ENCODE results near the gene B3GAT2.

B3GAT2 gene

GRCh38 chr6:70903665-70904452 lies 53.0 kb downstream of the B3GAT2 start:
- no peak for DNase-seq (ENCODE audit: low read depth)
- no peak for TF ChIP-seq CTCF (conservative IDR thresholded peaks at IDR 0.05; ENCODE audit: low read length)

GRCh38 chr6:70901324-70901723 lies 55.5 kb downstream of the B3GAT2 start:
- DNase-seq (ENCODE audit: low read depth): no peak
- no peak overlapping the region for H3K4me3 ChIP-seq (ENCODE audit: low read length)
- TF ChIP-seq CTCF (conservative IDR thresholded peaks at IDR 0.05; ENCODE audit: low read length): peak; percentile 38

More at GRCh38 chr6:70903665-70904452, 53.0 kb downstream of the B3GAT2 start:
- no peak overlapping the region for H3K4me3 ChIP-seq (ENCODE audit: low read length)

- DNase-seq (ENCODE audit: low read depth): no peak
- no peak for TF ChIP-seq CTCF (conservative IDR thresholded peaks at IDR 0.05; ENCODE audit: low read length)
Observed at GRCh38 chr6:70900047-70900446, 56.8 kb downstream of the B3GAT2 start.

GRCh38 chr6:70894001-70894400 lies 62.9 kb downstream of the B3GAT2 start:
- no peak for TF ChIP-seq CTCF (conservative IDR thresholded peaks at IDR 0.05; ENCODE audit: low read length)
- no peak overlapping the region for H3K4me3 ChIP-seq (ENCODE audit: low read length)
- DNase-seq (ENCODE audit: low read depth): no peak

More at GRCh38 chr6:70900047-70900446, 56.8 kb downstream of the B3GAT2 start:
- no peak overlapping the region for H3K4me3 ChIP-seq (ENCODE audit: low read length)

GRCh38 chr6:70889270-70889669 lies 67.6 kb downstream of the B3GAT2 start:
- no peak for DNase-seq (ENCODE audit: low read depth)
- no peak overlapping the region for H3K4me3 ChIP-seq (ENCODE audit: low read length)
- TF ChIP-seq CTCF (conservative IDR thresholded peaks at IDR 0.05; ENCODE audit: low read length): no peak

GRCh38 chr6:70886661-70887060 lies 70.2 kb downstream of the B3GAT2 start:
- no peak for TF ChIP-seq CTCF (conservative IDR thresholded peaks at IDR 0.05; ENCODE audit: low read length)
- no peak overlapping the region for H3K4me3 ChIP-seq (ENCODE audit: low read length)
- DNase-seq (ENCODE audit: low read depth): no peak

- TF ChIP-seq CTCF (conservative IDR thresholded peaks at IDR 0.05; ENCODE audit: low read length): no peak
Observed at GRCh38 chr6:70886071-70886470, 70.8 kb downstream of the B3GAT2 start.

More at GRCh38 chr6:70886071-70886470, 70.8 kb downstream of the B3GAT2 start:
- no peak overlapping the region for H3K4me3 ChIP-seq (ENCODE audit: low read length)
- DNase-seq (ENCODE audit: low read depth): no peak
